ENCODE results near the gene NEDD9.

Gene NEDD9, protein sequence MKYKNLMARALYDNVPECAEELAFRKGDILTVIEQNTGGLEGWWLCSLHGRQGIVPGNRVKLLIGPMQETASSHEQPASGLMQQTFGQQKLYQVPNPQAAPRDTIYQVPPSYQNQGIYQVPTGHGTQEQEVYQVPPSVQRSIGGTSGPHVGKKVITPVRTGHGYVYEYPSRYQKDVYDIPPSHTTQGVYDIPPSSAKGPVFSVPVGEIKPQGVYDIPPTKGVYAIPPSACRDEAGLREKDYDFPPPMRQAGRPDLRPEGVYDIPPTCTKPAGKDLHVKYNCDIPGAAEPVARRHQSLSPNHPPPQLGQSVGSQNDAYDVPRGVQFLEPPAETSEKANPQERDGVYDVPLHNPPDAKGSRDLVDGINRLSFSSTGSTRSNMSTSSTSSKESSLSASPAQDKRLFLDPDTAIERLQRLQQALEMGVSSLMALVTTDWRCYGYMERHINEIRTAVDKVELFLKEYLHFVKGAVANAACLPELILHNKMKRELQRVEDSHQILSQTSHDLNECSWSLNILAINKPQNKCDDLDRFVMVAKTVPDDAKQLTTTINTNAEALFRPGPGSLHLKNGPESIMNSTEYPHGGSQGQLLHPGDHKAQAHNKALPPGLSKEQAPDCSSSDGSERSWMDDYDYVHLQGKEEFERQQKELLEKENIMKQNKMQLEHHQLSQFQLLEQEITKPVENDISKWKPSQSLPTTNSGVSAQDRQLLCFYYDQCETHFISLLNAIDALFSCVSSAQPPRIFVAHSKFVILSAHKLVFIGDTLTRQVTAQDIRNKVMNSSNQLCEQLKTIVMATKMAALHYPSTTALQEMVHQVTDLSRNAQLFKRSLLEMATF

GRCh38 chr6:11232193-11232769 is at the start of gene NEDD9:
Gene NEDD9, minus strand, starts transcription at chr6:11232668. Its CDS starts 153 bp downstream, at chr6:11232515.
- peak; percentile 96 to 97 for DNase-seq

DNA sequence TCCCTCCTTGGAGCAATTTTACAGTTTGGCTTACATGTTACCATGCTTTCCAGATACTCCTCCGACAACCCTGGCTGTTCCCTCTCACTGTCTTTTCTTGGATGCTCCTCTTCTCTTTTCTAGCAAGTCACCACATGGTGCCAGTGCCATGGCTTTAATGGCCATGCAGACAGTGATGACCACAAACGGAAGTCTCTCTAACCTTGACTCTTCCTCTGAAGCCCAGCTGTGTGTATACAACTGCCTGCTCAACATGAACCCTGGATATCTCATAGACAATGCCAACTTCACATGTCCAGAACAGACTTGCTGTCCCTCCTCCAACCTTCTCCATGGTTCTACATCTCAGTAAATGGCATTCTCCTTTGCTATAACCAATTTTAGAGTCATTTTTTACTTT is 49.8 kb upstream of the NEDD9 start:
- DNase-seq = peak; percentile 17 to 39

- no peak for DNase-seq
These were observed 47.9 kb upstream of the NEDD9 start for GRCh38 chr6:11280394-11280793.

DNA sequence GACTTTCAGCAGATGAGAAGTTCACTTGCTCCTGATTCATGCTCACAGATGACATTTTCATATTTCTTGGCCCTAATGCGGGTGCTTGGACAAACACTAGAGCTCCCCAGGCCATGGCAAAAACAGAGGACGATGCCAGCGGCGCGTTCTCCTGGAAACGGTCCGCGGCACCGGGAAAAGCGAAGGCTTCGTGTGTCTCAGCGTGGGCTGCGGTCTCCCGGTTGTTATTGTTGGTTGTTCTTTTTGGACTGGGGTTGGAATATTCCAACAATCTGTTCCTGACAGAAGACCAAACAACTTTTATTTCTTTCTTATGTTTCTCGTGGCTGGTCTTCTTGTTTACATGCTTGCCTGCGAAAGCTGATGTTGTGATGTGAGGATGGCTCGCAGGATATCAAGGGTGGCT is 46.8 kb upstream of the NEDD9 start:
- DNase-seq = no peak

DNA sequence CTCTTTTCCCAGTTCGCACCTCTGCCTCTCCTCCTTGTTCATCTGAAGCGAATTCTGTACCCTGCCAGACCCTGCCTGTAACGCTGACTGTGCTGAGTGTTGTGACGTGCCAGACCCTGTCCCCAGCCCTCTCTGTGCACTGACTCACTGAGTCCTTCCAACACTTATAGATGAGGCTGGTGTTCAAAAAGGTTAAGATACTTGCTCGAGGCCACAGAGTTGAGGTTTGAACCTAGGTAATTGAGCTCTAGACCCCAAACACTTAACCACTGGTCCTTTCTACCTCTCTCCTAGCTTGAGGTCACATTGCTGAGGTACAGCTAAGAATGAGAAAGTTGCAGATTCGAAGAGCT is 45.7 kb upstream of the NEDD9 start:
- no peak for DNase-seq

DNA sequence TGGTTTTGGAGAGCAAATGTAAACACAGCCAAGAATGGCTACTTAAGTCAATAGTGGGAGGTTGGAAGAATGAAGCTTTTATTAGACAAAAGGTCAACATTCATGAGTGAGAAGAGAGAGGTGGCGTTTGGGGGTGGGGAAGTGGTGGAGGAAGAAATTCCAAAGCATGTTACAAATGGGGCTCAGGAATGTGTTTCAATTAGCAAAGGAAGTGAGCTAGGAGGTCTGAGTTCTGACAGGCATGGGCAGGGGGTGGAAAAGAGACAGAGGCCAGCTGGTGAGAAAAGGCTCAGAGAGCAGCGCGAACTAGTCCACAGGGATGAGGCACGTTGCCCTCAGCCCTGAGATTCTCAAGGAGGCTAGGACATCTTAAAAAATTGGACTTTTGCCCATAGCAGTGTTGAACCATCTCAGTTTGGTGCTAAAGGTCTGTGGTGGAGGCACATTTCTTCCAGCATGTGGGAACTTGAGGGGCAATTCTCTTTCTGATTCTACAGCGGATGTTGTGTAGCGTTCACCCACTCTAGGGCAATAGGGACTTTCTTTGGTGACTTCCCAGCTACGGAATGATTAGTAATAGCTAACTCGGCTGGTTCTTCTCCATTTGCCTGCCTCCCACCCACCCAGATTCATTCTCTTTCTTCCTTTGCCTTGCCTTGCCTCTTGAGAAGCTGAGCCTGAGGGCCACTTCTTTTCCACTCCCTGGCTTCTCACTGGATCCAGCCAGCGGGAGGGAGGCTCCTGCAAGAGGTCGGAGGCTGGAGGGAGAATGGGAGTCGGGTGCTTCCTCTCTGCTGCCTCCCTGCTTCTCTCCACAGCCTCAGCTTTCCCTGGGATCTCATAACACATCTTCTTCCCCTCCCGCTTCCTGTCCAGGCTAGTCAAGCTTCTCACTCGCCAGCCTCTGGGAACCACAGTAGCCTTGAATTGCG is 45.1 kb upstream of the NEDD9 start:
- DNase-seq = no peak

DNA sequence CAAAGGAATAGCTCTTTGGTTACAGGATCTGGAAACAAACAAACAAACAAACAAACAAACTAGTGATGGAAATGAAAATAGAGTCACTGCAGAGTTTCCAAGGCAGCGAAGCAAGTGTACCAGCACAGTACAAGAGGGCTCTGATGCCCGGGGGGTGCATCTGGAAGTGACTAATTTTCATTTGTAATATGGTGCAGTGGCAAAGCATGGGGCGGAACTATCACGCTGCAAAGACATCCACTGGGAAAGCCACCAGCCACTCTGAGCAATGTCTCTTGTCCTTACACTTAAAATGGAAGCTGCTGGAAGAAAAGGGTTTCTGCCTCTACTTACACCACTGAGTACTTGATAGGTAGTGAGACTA is 44.4 kb upstream of the NEDD9 start:
- no peak for DNase-seq

DNA sequence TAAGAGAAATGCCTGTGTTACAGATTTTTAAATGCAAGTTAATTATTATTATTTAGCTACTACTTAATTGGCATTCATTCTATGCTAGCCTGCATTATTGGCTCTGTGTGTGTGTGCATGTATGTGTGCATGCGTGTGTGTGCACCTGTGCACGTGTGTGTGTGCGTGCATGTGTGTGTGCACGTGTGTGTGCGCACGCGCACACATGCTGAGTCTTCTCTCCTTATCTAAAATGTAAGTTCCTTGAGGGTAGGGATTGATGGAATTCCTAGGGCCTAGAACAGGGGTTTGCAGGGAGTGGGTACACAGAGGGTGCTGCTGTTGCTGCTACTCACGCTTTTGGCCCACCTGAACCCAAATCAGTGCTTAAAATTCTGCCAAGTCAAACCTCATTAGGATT is 43.8 kb upstream of the NEDD9 start:
- DNase-seq = no peak

DNA sequence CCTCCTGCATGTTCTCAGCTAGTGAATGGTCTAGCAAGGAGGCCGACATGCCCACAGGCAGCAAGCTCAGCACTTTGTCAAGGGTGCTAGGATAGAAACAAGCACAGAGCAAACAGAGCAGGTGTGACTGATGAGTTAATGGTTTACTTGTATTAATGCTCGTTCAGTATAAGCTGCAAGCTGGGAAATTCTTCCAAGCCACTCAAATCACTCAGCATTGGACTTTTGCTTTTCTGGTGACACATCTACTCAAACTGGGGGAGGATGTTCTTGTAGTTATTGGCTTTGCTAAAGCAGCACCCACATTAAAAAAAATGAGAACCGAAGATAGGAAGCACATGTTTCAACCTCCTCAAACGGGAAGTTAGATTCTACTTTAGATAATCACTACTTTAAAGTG is 43.1 kb upstream of the NEDD9 start:
- DNase-seq = peak; percentile 94 to 96

DNA sequence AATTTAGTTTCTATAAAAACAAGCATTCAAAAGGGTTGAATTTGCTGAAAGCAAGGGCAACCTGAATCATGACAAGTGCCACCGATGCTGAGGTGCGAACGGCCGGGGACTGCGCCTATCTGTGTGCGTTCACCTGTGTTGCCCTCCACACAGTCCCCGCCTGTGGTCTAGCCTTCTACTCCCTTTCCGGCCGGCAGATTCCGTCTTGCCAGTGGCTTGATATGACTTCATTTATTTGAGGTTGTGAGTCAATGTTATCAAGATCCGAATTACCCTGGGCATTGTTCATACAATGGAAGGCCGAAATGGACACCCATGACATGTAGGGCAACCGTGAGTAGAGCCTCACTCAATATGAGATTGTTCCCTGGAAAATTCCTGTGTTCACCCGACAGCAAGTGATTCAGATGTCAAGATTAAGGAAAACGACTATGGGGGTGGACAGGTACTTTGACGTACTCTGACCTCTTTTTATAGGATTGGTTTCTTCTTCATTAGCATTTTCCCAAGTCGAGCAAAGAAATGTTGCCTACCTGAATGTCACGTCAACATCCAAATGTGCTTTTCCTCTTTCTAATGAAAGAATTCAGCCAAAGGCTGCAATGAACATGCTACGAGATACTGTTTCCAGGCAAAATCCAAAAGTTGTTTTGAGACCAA is 41.1 kb upstream of the NEDD9 start:
- no peak for DNase-seq

DNA sequence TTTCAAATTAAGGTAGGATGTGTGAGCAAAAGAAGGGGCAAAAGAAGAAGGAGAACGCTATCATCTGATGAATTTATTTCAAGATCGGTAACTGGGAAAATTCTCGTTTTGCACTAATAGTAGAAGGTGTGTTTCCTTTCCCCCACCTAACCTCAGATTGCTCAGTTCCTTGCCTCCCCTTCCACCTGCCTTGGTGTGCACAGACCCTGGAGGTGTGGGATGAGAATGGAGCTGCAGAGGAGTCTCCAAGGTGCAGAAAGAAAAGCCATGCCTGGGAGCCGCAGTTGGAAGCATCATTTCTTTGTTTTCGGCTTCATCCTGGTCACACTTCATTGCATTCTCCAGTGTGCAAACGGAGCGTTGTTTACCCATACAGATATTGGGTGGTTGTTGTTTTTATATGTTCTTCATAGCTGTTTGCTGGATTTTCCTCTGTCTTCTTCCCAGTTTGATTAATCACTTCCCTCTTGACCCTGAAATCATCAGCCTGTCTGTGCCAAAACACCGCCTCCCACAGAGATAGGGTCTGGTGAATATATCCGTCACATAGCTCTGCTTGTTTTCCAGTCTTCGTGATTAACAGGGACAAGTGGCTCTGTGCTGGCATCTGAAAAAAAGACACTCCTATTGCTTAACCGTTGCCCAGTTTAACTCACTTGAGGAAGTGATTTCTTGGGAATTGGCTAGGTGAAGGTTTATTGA is 40.2 kb upstream of the NEDD9 start:
- no peak for DNase-seq

DNA sequence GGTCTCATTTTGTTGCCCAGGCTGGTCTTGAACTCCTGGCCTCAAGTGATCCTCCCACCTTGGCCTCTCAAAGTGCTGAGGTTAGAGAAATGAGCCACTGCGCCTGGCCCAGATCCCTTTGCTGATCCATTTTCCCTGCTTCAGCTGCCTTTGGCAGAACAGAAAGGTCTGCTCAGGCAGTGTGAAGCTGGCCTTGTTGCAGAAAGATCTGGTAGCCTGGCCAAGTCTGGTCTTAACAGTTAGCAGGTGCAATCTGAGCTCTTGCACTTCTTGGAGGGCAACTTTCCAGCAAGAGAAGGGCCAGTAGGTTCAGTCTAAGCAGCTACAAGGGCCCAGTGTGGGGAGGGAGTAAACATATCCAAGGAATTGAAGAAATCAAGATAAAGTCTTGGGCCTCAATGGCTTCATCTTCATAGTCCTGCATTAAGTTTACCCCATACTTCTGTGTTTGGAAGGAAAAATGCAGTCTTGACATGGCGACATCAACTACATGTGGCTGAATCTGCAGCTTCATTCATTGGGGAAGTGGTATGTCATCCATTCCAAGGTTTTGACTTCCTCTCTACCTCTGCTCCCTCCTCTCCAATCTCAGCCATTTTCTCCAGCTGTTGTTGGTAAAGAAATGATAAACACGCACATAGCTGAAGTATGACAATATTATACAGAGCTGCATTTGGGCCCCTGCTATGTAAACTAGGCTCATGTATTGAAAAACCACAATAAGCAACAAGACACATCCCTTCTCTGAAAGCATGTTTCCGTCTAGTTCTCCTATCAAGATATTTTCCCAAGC is 39.0 kb upstream of the NEDD9 start:
- no peak for DNase-seq

- no peak for DNase-seq
These were observed 37.9 kb upstream of the NEDD9 start for GRCh38 chr6:11270030-11271027.

DNA sequence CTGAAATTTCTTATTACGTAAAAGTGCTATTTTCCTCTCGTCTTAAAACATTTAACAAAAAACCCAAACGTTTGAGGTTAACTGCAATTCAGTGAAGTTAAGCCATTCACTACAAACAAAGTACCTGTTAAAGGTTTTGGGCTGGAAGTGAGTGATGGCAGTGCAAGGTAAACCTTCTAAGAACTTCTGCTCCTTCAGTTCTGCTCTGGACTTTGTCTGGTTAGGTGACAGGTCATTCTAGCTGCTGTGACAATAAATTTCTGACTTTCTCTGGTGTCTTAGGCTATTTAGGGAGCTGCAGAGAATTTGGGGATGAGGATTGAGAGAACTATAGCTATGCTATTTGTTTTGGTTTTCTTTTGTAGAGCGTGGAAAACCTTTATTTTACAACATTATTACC is 36.5 kb upstream of the NEDD9 start:
- DNase-seq = no peak

DNA sequence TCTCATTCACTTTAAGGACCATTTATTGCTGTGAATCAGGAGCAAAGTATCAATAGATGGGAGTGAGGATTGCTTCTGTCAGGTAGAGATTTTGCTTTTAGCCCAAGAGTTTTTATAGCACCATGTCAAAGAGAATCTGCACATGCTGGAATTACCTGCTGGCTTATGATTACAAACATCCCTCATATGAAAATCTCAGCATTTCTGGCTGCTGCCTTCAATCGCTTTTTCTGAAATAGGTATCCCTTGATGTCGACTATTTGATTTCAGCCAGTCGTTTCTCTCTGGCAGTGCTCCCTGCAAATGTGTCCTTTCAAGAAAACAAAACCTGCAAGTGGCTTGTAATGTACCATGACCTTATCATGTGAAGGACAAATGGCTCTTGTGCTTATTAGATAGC is 34.5 kb upstream of the NEDD9 start:
- DNase-seq = no peak

GRCh38 chr6:11265932-11266331 is 33.5 kb upstream of the NEDD9 start:
- no peak for DNase-seq

GRCh38 chr6:11264100-11264499 is 31.6 kb upstream of the NEDD9 start:
- no peak for DNase-seq

GRCh38 chr6:11263291-11263775 is 30.9 kb upstream of the NEDD9 start:
- no peak for DNase-seq

DNA sequence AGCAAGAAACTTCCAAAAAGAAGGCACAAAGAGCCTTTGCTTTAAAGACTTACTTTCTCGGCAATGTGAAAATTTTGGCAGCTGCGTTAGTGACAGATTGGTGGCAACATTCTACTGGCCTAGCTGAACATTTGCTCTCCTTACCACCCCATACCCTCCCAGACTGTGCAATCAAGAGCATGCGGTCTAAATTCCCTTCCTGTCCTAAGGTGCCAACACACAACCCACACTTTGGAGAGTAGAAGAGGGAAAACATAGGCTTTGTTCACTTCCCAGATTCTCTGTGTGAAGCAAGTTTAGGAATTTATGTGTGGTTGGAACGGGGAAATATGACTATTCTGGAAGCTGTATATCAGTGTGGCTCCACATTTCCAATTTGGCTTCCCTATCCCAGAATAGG is 29.8 kb upstream of the NEDD9 start:
- DNase-seq = no peak
